ENCODE measurements around the gene RAB6A. TPM values are rescaled to one million over a fixed set of nuclear protein-coding genes. Genes with fewer than 3 reads are reported as not detected.

RAB6A gene
- total RNA-seq, 4 donors from 2014 or later = 95.5 to 124 (median 110) TPM

GRCh38 chr11:73661035-73661628 is 99.7 kb downstream of the RAB6A start:
- peak; percentile 72 to 78 for DNase-seq
- no peak for TF ChIP-seq POLR2A (IDR thresholded peaks at IDR 0.05)
- peak; percentile 96 to 99 (median 98) for TF ChIP-seq CTCF (IDR thresholded peaks at IDR 0.05 in 4 of 5, conservative IDR thresholded peaks at IDR 0.05 in 1 of 5)
- Histone ChIP-seq H3K36me3 (no peaks in the 10 kb centered on the region), H3K27ac (no peak overlapping the region), H3K4me3 (peak overlapping the region; percentile 28 to 49 (median 40)), H3K9me3 (no peaks in the 10 kb centered on the region), H3K4me1 (peaks cover 12 to 27% of the 10 kb centered on the region in 2 donors), H3K27me3 (no peaks in the 10 kb centered on the region)
- intact Hi-C loops (cut with DNase I; ENCODE audit: low total_unique reads) (loop anchor here (1.0 to 5.0 kb wide), 4 partner anchors 36 to 354 kb away; no protein-coding TSS in a partner anchor), in situ Hi-C loops (cut with MboI; ENCODE audit: low sequenced_read_pairs in 4 of 4) (loop anchor here in 3 of 4 donors (5.0 to 10.0 kb wide), 3 partner anchors 254 to 309 kb away; no protein-coding TSS in a partner anchor)
- ATAC-seq = peak; percentile 90 to 91

- H3K4me3 ChIP-seq = peak overlapping the region; percentile 28 to 49 (median 40)
- peak in 1 of 2 donors; percentile 12 for ATAC-seq
- in situ Hi-C loops (cut with MboI; ENCODE audit: low sequenced_read_pairs in 4 of 4) = loop anchor here in 3 of 4 donors (5.0 to 10.0 kb wide), 3 partner anchors 253 to 308 kb away; no protein-coding TSS in a partner anchor
- no peak for DNase-seq
- intact Hi-C loops (cut with DNase I; ENCODE audit: low total_unique reads) = loop anchor here (1.0 to 5.0 kb wide), 4 partner anchors 35 to 354 kb away; no protein-coding TSS in a partner anchor
- no peaks in the 10 kb centered on the region for H3K9me3 ChIP-seq
- no peaks in the 10 kb centered on the region for H3K36me3 ChIP-seq
- peaks cover 12 to 26% of the 10 kb centered on the region in 2 donors for H3K4me1 ChIP-seq
- no peaks in the 10 kb centered on the region for H3K27me3 ChIP-seq
- TF ChIP-seq CTCF (IDR thresholded peaks at IDR 0.05 in 4 of 5, conservative IDR thresholded peaks at IDR 0.05 in 1 of 5) = no peak
- TF ChIP-seq POLR2A (IDR thresholded peaks at IDR 0.05) = no peak
- H3K27ac ChIP-seq = no peak overlapping the region
These were observed 100.3 kb downstream of the RAB6A start for GRCh38 chr11:73660497-73661034.

- ATAC-seq = no peak
- H3K36me3 ChIP-seq = no peaks in the 10 kb centered on the region
- intact Hi-C loops (cut with DNase I; ENCODE audit: low total_unique reads) = loop anchor here (1.0 to 5.0 kb wide), 3 partner anchors 181 to 353 kb away; no protein-coding TSS in a partner anchor
- H3K27me3 ChIP-seq = no peaks in the 10 kb centered on the region
- no peak for DNase-seq
- no peak overlapping the region for H3K4me3 ChIP-seq
- in situ Hi-C loops (cut with MboI; ENCODE audit: low sequenced_read_pairs in 4 of 4) = loop anchor here (5.0 to 10.0 kb wide), 5 partner anchors 38 to 308 kb away; no protein-coding TSS in a partner anchor
- peaks cover 12 to 20% of the 10 kb centered on the region in 2 donors for H3K4me1 ChIP-seq
- TF ChIP-seq CTCF (IDR thresholded peaks at IDR 0.05 in 4 of 5, conservative IDR thresholded peaks at IDR 0.05 in 1 of 5) (no peak), POLR2A (IDR thresholded peaks at IDR 0.05) (no peak)
- H3K9me3 ChIP-seq = no peaks in the 10 kb centered on the region
- H3K27ac ChIP-seq = no peak overlapping the region
These were observed 100.9 kb downstream of the RAB6A start for GRCh38 chr11:73659961-73660360.

- no peak overlapping the region for H3K27ac ChIP-seq
- DNase-seq = no peak
- peaks cover 8% of the 10 kb centered on the region in 2 donors for H3K4me1 ChIP-seq
- H3K36me3 ChIP-seq = no peaks in the 10 kb centered on the region
- no peaks in the 10 kb centered on the region for H3K27me3 ChIP-seq
- in situ Hi-C loops (cut with MboI; ENCODE audit: low sequenced_read_pairs in 4 of 4) (loop anchor here in 3 of 4 donors (5.0 to 10.0 kb wide), 2 partner anchors 35 to 252 kb away; no protein-coding TSS in a partner anchor), intact Hi-C loops (cut with DNase I; ENCODE audit: low total_unique reads) (no loop called here)
- ATAC-seq = no peak
- no peaks in the 10 kb centered on the region for H3K9me3 ChIP-seq
- H3K4me3 ChIP-seq = no peak overlapping the region
- TF ChIP-seq CTCF (IDR thresholded peaks at IDR 0.05 in 4 of 5, conservative IDR thresholded peaks at IDR 0.05 in 1 of 5) (no peak), POLR2A (IDR thresholded peaks at IDR 0.05) (no peak)
These were observed 103.9 kb downstream of the RAB6A start for GRCh38 chr11:73656985-73657384.
